IMR-90 (cell line): Measurements from ENCODE around the gene SLC9B2. TPM values are rescaled to one million over a fixed set of nuclear protein-coding genes. Genes with fewer than 3 reads are reported as not detected.
A peak's percentile ranks its signal among the peaks of the same experiment; 100 is the strongest.

Experiments used
- ATAC-seq: fragments of 200-7000 bp; cut with Tn5 transposase; 2 replicates; pipeline ENCODE4 v1.9.1; 2020; ENCODE audit warnings: low read depth, mild to moderate bottlenecking, moderate library complexity
- BruUV-seq: library from RNA; stranded (reverse); fragments of 400-500 nt; replicated peaks from 2 replicates; lab custom pipeline; 2021; lab: Mats Ljungman, UMichigan
- CTCF ChIA-PET: fragments of 300-600 bp; formaldehyde crosslinking; extraction: SDS; loops from one replicate; lab custom pipeline; 2021; ENCODE audit warnings: antibody characterized with exemption; lab: Yijun Ruan, JAX
- POLR2A ChIA-PET: fragments of 300-600 bp; sonication (Branson Sonifier 250); formaldehyde crosslinking; loops from one replicate; lab custom pipeline; 2022; ENCODE audit warnings: antibody characterized with exemption; ENCODE audit not compliant: unreplicated experiment; lab: Charles Lee
- DNase-seq: peaks from one replicate; pipeline ENCODE4 v3.0.0; 2013
- H2AFZ ChIP-seq: replicated peaks from 2 replicates; pipeline ENCODE3; 2013; ENCODE audit warnings: low read length, mild to moderate bottlenecking; ENCODE audit not compliant: poor library complexity
- H2AK5ac ChIP-seq: 2 replicates; pipeline ENCODE4 v1.6.1; 2013; ENCODE audit warnings: low read depth, low read length, inconsistent platforms
- H2AK9ac ChIP-seq: replicated peaks from 2 replicates; pipeline ENCODE3; 2013; ENCODE audit warnings: mild to moderate bottlenecking, low read depth, low read length, moderate library complexity; ENCODE audit not compliant: poor library complexity
- H2BK120ac ChIP-seq: 2 replicates; pipeline ENCODE4 v1.6.1; 2013; ENCODE audit warnings: low read depth, low read length, inconsistent platforms
- H2BK15ac ChIP-seq: 3 replicates; pipeline ENCODE4 v1.6.1; 2013; ENCODE audit warnings: low read depth, low read length, inconsistent platforms
- H2BK20ac ChIP-seq: 2 replicates; pipeline ENCODE4 v1.6.1; 2013; ENCODE audit warnings: low read depth, mild to moderate bottlenecking, inconsistent platforms, low read length, moderate library complexity
- H2BK5ac ChIP-seq: 2 replicates; pipeline ENCODE4 v1.6.1; 2013; ENCODE audit warnings: mild to moderate bottlenecking, low read depth, low read length, inconsistent platforms; ENCODE audit not compliant: poor library complexity, severe bottlenecking
- H3K14ac ChIP-seq: replicated peaks from 2 replicates; pipeline ENCODE4 v1.6.1; 2013; ENCODE audit warnings: low read depth, low read length, inconsistent platforms
- H3K18ac ChIP-seq: 2 replicates; pipeline ENCODE4 v1.6.1; 2013; ENCODE audit warnings: low read depth, low read length, control low read depth
- H3K23ac ChIP-seq: 2 replicates; pipeline ENCODE4 v1.6.1; 2013; ENCODE audit warnings: low read depth, low read length, inconsistent platforms
- H3K27ac ChIP-seq: 2 replicates; pipeline ENCODE4 v1.5.1; 2013; ENCODE audit warnings: mild to moderate bottlenecking, control low read depth, low read length; ENCODE audit not compliant: insufficient read depth
- H3K27me3 ChIP-seq: 2 replicates; pipeline ENCODE4 v1.6.1; 2013; ENCODE audit warnings: low read length; ENCODE audit not compliant: control insufficient read depth, insufficient read depth
- H3K36me3 ChIP-seq: 2 replicates; pipeline ENCODE4 v1.6.1; 2013; ENCODE audit warnings: low read length, mixed read lengths; ENCODE audit not compliant: control insufficient read depth, insufficient read depth
- H3K4ac ChIP-seq: 2 replicates; pipeline ENCODE4 v1.6.1; 2013; ENCODE audit warnings: low read depth, low read length, inconsistent platforms
- H3K4me1 ChIP-seq: 2 replicates; pipeline ENCODE4 v1.6.1; 2013; ENCODE audit warnings: low read length, mixed read lengths; ENCODE audit not compliant: control insufficient read depth, insufficient read depth
- H3K4me2 ChIP-seq: 2 replicates; pipeline ENCODE4 v1.6.1; 2013; ENCODE audit warnings: low read depth, mild to moderate bottlenecking, control low read depth, low read length, moderate library complexity
- H3K4me3 ChIP-seq: 2 replicates; pipeline ENCODE4 v1.5.1; 2013; ENCODE audit warnings: low read depth, mild to moderate bottlenecking, control low read depth, low read length, moderate library complexity; ENCODE audit not compliant: insufficient read depth
- H3K56ac ChIP-seq: 2 replicates; pipeline ENCODE4 v1.6.1; 2013; ENCODE audit warnings: low read length, inconsistent platforms; ENCODE audit not compliant: insufficient read depth; ENCODE audit errors: extremely low read depth
- H3K79me1 ChIP-seq, 2 experiments: 2 replicates each; pipeline ENCODE4 v1.6.1; 2013; ENCODE audit warnings: low read length in 2 of 2, inconsistent platforms in 1 of 2, low read depth in 1 of 2
- H3K9ac ChIP-seq: 2 replicates; pipeline ENCODE4 v1.6.1; 2013; ENCODE audit warnings: low read depth, low read length, control low read depth
- H3K9me1 ChIP-seq: 2 replicates; pipeline ENCODE4 v1.6.1; 2013; ENCODE audit warnings: low read length, inconsistent platforms; ENCODE audit not compliant: insufficient read depth
- H3K9me3 ChIP-seq: 2 replicates; pipeline ENCODE4 v1.6.1; 2013; ENCODE audit warnings: low read length; ENCODE audit not compliant: control insufficient read depth, insufficient read depth
- H4K20me1 ChIP-seq: 2 replicates; pipeline ENCODE4 v1.6.1; 2013; ENCODE audit warnings: low read length, inconsistent platforms; ENCODE audit not compliant: insufficient read depth
- H4K5ac ChIP-seq: 2 replicates; pipeline ENCODE4 v1.6.1; 2013; ENCODE audit warnings: mild to moderate bottlenecking, low read depth, low read length, control low read depth
- H4K8ac ChIP-seq, 2 experiments: 2 replicates each; pipeline ENCODE4 v1.6.1; 2013; ENCODE audit warnings: low read depth in 2 of 2, low read length in 2 of 2, control low read depth in 1 of 2, inconsistent platforms in 1 of 2
- H4K91ac ChIP-seq: 2 replicates; pipeline ENCODE4 v1.6.1; 2013; ENCODE audit warnings: low read depth, low read length, inconsistent platforms; ENCODE audit not compliant: insufficient read depth
- BHLHE40 ChIP-seq: fragments of 150-350 bp; IDR thresholded peaks from 2 replicates; pipeline ENCODE4 v1.6.1; 2016; ENCODE audit warnings: mild to moderate bottlenecking, low read depth, low read length
- CEBPB ChIP-seq: IDR thresholded peaks from 2 replicates; pipeline ENCODE4 v1.6.1; 2012; ENCODE audit warnings: low read depth, low read length, improper control_type of control experiment
- CHD1 ChIP-seq: IDR thresholded peaks from 2 replicates; pipeline ENCODE4 v1.6.1; 2012; ENCODE audit warnings: low read depth, low read length, improper control_type of control experiment
- ELK1 ChIP-seq: fragments of 150-350 bp; IDR thresholded peaks from 2 replicates; pipeline ENCODE4 v1.6.1; 2016; ENCODE audit warnings: low read depth, mild to moderate bottlenecking, low read length, moderate library complexity, borderline replicate concordance
- FOS ChIP-seq: fragments of 150-350 bp; IDR thresholded peaks from 2 replicates; pipeline ENCODE4 v1.6.1; 2016; ENCODE audit warnings: low read depth, low read length
- MAFK ChIP-seq: IDR thresholded peaks from 2 replicates; pipeline ENCODE4 v1.6.1; 2012; ENCODE audit warnings: low read depth, low read length, improper control_type of control experiment
- MAZ ChIP-seq: IDR thresholded peaks from 2 replicates; pipeline ENCODE4 v1.6.1; 2012; ENCODE audit warnings: low read depth, mild to moderate bottlenecking, low read length, improper control_type of control experiment, moderate library complexity, borderline replicate concordance
- MXI1 ChIP-seq: IDR thresholded peaks from 2 replicates; pipeline ENCODE4 v1.6.1; 2012; ENCODE audit warnings: low read depth, mild to moderate bottlenecking, low read length, moderate library complexity, borderline replicate concordance
- NFE2L2 ChIP-seq: fragments of 150-350 bp; IDR thresholded peaks from 2 replicates; pipeline ENCODE4 v1.6.1; 2016; ENCODE audit warnings: low read depth, mild to moderate bottlenecking, low read length
- RAD21 ChIP-seq: IDR thresholded peaks from 2 replicates; pipeline ENCODE4 v1.6.1; 2012; ENCODE audit warnings: low read length, improper control_type of control experiment
- RCOR1 ChIP-seq: IDR thresholded peaks from 2 replicates; pipeline ENCODE4 v1.6.1; 2012; ENCODE audit warnings: mild to moderate bottlenecking, low read length, improper control_type of control experiment; ENCODE audit not compliant: insufficient replicate concordance
- RFX5 ChIP-seq: IDR thresholded peaks from 2 replicates; pipeline ENCODE4 v1.8.0; 2012; ENCODE audit warnings: low read depth, mild to moderate bottlenecking, low read length, moderate library complexity
- SMC3 ChIP-seq: fragments of 150-350 bp; IDR thresholded peaks from 2 replicates; pipeline ENCODE4 v1.6.1; 2016; ENCODE audit warnings: low read depth, mild to moderate bottlenecking, antibody characterized with exemption, low read length, moderate library complexity
- dilution Hi-C: fragments of 300-500 bp; cut with HindIII; formaldehyde crosslinking; loops from one replicate; pipeline ENCODE4 v1.14.3; 2018; ENCODE audit warnings: low sequenced_read_pairs; ENCODE audit not compliant: unreplicated experiment
- in situ Hi-C: fragments of 300-500 bp; cut with MboI; formaldehyde crosslinking; loops from 3 replicates; pipeline ENCODE4 v1.14.3; 2019; ENCODE audit warnings: low sequenced_read_pairs, inconsistent platforms, mixed read lengths
- intact Hi-C: fragments of 100-400 bp; cut with micrococcal nuclease; formaldehyde crosslinking; loops from 2 replicates; pipeline ENCODE4 v1.10.0; 2022
- polyA plus RNA-seq, 3 experiments: library from polyadenylated mRNA; depleted of rRNA; stranded (reverse); fragments of >200 nt; gene quantifications; 2 replicates each; pipeline ENCODE4 v1.2.3, GENCODE V29; 2012; ENCODE audit warnings: low replicate concordance in 1 of 3
- total RNA-seq: library from RNA; depleted of rRNA; stranded (reverse); fragments of >200 nt; gene quantifications from 2 replicates; pipeline ENCODE4 v1.2.3, GENCODE V29; 2012

SLC9B2 gene
- total and polyA plus RNA-seq, 2 of the 4 experiments (the other 2 are of a cell fraction): 5.7 to 9.0 TPM

GRCh38 chr4:103018391-103019307 lies 57.9 kb downstream of the SLC9B2 start (continued):
- TF ChIP-seq NFE2L2: no peak
- TF ChIP-seq RCOR1: no peak
- no peak for TF ChIP-seq RFX5

- H2BK5ac ChIP-seq: no peak overlapping the region
- peaks cover 7% of the 10 kb centered on the region; the same call in 1 of the 2 replicates for H3K9me1 ChIP-seq
- no peak overlapping the region for H3K14ac ChIP-seq
- no peak overlapping the region for H2BK120ac ChIP-seq
- H2AK5ac ChIP-seq: no peak overlapping the region
- no peaks in the 10 kb centered on the region for H3K9me3 ChIP-seq
- no TSS peak for BruUV-seq
- no peak overlapping the region for H3K9ac ChIP-seq
- no peak overlapping the region for H3K4me2 ChIP-seq
- in situ Hi-C loops: no loop called here
- intact Hi-C loops: loop anchor here (5.0 kb wide), 1 partner anchor 510 kb away; the partner anchor contains the start of gene NFKB1
- H4K5ac ChIP-seq: no peak overlapping the region
- ChIA-PET CTCF (no interaction called here), POLR2A (no interaction called here)
- no peaks in the 10 kb centered on the region for H3K36me3 ChIP-seq
- H3K4me1 ChIP-seq: peaks cover 10% of the 10 kb centered on the region
- H3K4me3 ChIP-seq: no peak overlapping the region
- no peak overlapping the region for H2AFZ ChIP-seq
- TF ChIP-seq BHLHE40 (no peak), FOS (no peak), RFX5 (no peak), MAFK (no peak), ELK1 (no peak), RAD21 (no peak), CEBPB (no peak), MAZ (no peak), CHD1 (no peak), MXI1 (no peak), SMC3 (no peak)
- 0 out of 2 replicates have a peak overlapping the region, but pooled peaks have one; percentile 2 for H3K56ac ChIP-seq
- no peak overlapping the region for H2BK20ac ChIP-seq
- H3K79me1 ChIP-seq: no peaks in the 10 kb centered on the region
- no peaks in the 10 kb centered on the region for H4K20me1 ChIP-seq
- no peak overlapping the region for H2BK15ac ChIP-seq
- H3K27me3 ChIP-seq: no peaks in the 10 kb centered on the region
- H2AK9ac ChIP-seq: no peak overlapping the region
- H3K4ac ChIP-seq: no peak overlapping the region
- H3K18ac ChIP-seq: no peak overlapping the region
- no peak overlapping the region; a peak in 1 of 4 replicates for H4K8ac ChIP-seq
- peak; percentile 8; the same call in 1 of the 2 replicates for ATAC-seq
- DNase-seq: peak; percentile 17
- no peak overlapping the region for H4K91ac ChIP-seq
- no peak overlapping the region for H3K27ac ChIP-seq
- no peak overlapping the region for H3K23ac ChIP-seq
- dilution Hi-C loops: loop anchor here (25.0 kb wide), 1 partner anchor 400 kb away; no protein-coding TSS in a partner anchor
These were observed 64.0 kb downstream of the SLC9B2 start for GRCh38 chr4:103012551-103012950.
